WTC11 (cell line): Measurements from ENCODE around the gene CEP85L. TPM values are rescaled to one million over a fixed set of nuclear protein-coding genes. Genes with fewer than 3 reads are reported as not detected.

Experiments
- ATAC-seq: fragments of 200-7000 bp; cut with Tn5 transposase; 2 replicates; pipeline ENCODE4 v1.10.0; 2021; ENCODE audit warnings: mild to moderate bottlenecking, moderate library complexity
- CTCF ChIA-PET: fragments of 300-600 bp; sonication (Branson Sonifier 250); formaldehyde crosslinking; loops from one replicate; lab custom pipeline; 2021; ENCODE audit warnings: antibody characterized with exemption; lab: Charles Lee
- POLR2A ChIA-PET: fragments of 350-600 bp; sonication (Branson Sonifier 250); formaldehyde crosslinking; loops from one replicate; lab custom pipeline; 2021; ENCODE audit warnings: antibody characterized with exemption; lab: Charles Lee
- DNase-seq: peaks from one replicate; pipeline ENCODE4 v3.0.0; 2021; ENCODE audit warnings: low spot score
- H3K27ac Mint-ChIP-seq: 2 replicates; pipeline ENCODE4 v1.8.0; 2021; ENCODE audit warnings: mixed read lengths
- H3K27me3 Mint-ChIP-seq: 2 replicates; pipeline ENCODE4 v1.8.0; 2021; ENCODE audit warnings: low read depth, mild to moderate bottlenecking, moderate library complexity, mixed read lengths
- H3K36me3 Mint-ChIP-seq: 2 replicates; pipeline ENCODE4 v1.8.0; 2021; ENCODE audit warnings: mixed read lengths
- H3K4me1 Mint-ChIP-seq: 2 replicates; pipeline ENCODE4 v1.8.0; 2022; ENCODE audit warnings: mixed read lengths
- H3K4me3 Mint-ChIP-seq: 2 replicates; pipeline ENCODE4 v1.8.0; 2021; ENCODE audit warnings: mild to moderate bottlenecking, moderate library complexity, mixed read lengths
- H3K9me3 Mint-ChIP-seq: 2 replicates; pipeline ENCODE4 v1.8.0; 2021; ENCODE audit warnings: mixed read lengths
- ARID4B ChIP-seq: sonication (generic); formaldehyde crosslinking; IDR thresholded peaks from 2 replicates; pipeline ENCODE4 v1.8.0; 2023; ENCODE audit warnings: missing genetic modification reagents, mild to moderate bottlenecking, borderline replicate concordance
- ATF1 ChIP-seq: sonication (generic); formaldehyde crosslinking; IDR thresholded peaks from 2 replicates; pipeline ENCODE4 v1.8.1; 2023; ENCODE audit warnings: mild to moderate bottlenecking, moderate library complexity, missing genetic modification reagents
- ATF2 ChIP-seq: sonication (generic); formaldehyde crosslinking; IDR thresholded peaks from 2 replicates; pipeline ENCODE4 v1.8.1; 2022; ENCODE audit warnings: low read depth, missing genetic modification reagents, borderline replicate concordance
- HMGXB4 ChIP-seq: sonication (generic); formaldehyde crosslinking; IDR thresholded peaks from 2 replicates; pipeline ENCODE4 v1.8.1; 2023; ENCODE audit warnings: mild to moderate bottlenecking, moderate library complexity, missing genetic modification reagents
- MLX ChIP-seq: sonication (generic); formaldehyde crosslinking; IDR thresholded peaks from 2 replicates; pipeline ENCODE4 v1.8.1; 2023; ENCODE audit warnings: mild to moderate bottlenecking, missing genetic modification reagents, moderate library complexity
- NR3C1 ChIP-seq: sonication (generic); formaldehyde crosslinking; conservative IDR thresholded peaks from 2 replicates; pipeline ENCODE4 v1.8.1; 2023; ENCODE audit warnings: low read depth, mild to moderate bottlenecking, missing genetic modification reagents
- SMAD4 ChIP-seq: sonication (generic); formaldehyde crosslinking; IDR thresholded peaks from 2 replicates; pipeline ENCODE4 v1.8.0; 2022; ENCODE audit warnings: mild to moderate bottlenecking, missing genetic modification reagents
- ZNF138 ChIP-seq: sonication (generic); formaldehyde crosslinking; conservative IDR thresholded peaks from 2 replicates; pipeline ENCODE4 v1.8.1; 2022; ENCODE audit warnings: mild to moderate bottlenecking, moderate library complexity, missing genetic modification reagents
- ZNF219 ChIP-seq: sonication (generic); formaldehyde crosslinking; IDR thresholded peaks from 2 replicates; pipeline ENCODE4 v1.8.0; 2023; ENCODE audit warnings: missing genetic modification reagents, mild to moderate bottlenecking, borderline replicate concordance
- ZNF232 ChIP-seq: sonication (generic); formaldehyde crosslinking; IDR thresholded peaks from 2 replicates; pipeline ENCODE4 v1.8.0; 2022; ENCODE audit warnings: mild to moderate bottlenecking, missing genetic modification reagents
- ZNF263 ChIP-seq: sonication (generic); formaldehyde crosslinking; IDR thresholded peaks from 2 replicates; pipeline ENCODE4 v1.8.1; 2022; ENCODE audit warnings: low read depth, mild to moderate bottlenecking, moderate library complexity, missing genetic modification reagents
- ZNF425 ChIP-seq: fragments of 250-450 bp; sonication (Bioruptor Pico); conservative IDR thresholded peaks from 2 replicates; pipeline ENCODE4 v1.9.0; 2021; ENCODE audit warnings: mild to moderate bottlenecking
- total RNA-seq: library from RNA; stranded (reverse); gene quantifications from 3 replicates; pipeline ENCODE4 v1.2.3, GENCODE V29; 2021

Gene CEP85L
- total RNA-seq, 1 experiment from 2014 or later: 32.5 TPM

- no peak for ATAC-seq
Measured at GRCh38 chr6:118660218-118660569, 8.8 kb upstream of the CEP85L start.

More at GRCh38 chr6:118660218-118660569, 8.8 kb upstream of the CEP85L start:
- Mint-ChIP-seq H3K27ac (no peak overlapping the region), H3K4me3 (no peak overlapping the region), H3K36me3 (no peaks in the 10 kb centered on the region), H3K27me3 (no peaks in the 10 kb centered on the region), H3K9me3 (no peaks in the 10 kb centered on the region), H3K4me1 (no peaks in the 10 kb centered on the region)
- ChIA-PET POLR2A (no interaction called here), CTCF (no interaction called here)
- TF ChIP-seq ATF2 (CRISPR knock-in tag) (no peak), ZNF425 (CRISPR knock-in tag) (no peak), HMGXB4 (no peak), ZNF263 (no peak), ZNF232 (no peak), MLX (CRISPR knock-in tag) (no peak), ATF1 (CRISPR knock-in tag) (no peak), ZNF138 (CRISPR knock-in tag) (no peak), ARID4B (CRISPR knock-in tag) (no peak), NR3C1 (CRISPR knock-in tag) (no peak), SMAD4 (CRISPR knock-in tag) (no peak), ZNF219 (CRISPR knock-in tag) (no peak)
- no peak for DNase-seq
